SK-N-SH (cell line): ENCODE measurements around the gene JAG1. TPM values are rescaled to one million over a fixed set of nuclear protein-coding genes. Genes with fewer than 3 reads are reported as not detected.

Experiments used
- CTCF ChIA-PET: fragments of 300-600, 350-600 bp; formaldehyde crosslinking; extraction: SDS; loops from one replicate; lab custom pipeline; 2021; lab: Yijun Ruan, JAX
- POLR2A ChIA-PET: fragments of 350-600 bp; sonication (Branson Sonifier 250); formaldehyde crosslinking; extraction: SDS; loops from one replicate; lab custom pipeline; 2020; ENCODE audit warnings: antibody characterized with exemption, inconsistent platforms; lab: Yijun Ruan, JAX
- DNase-seq: peaks from one replicate; pipeline ENCODE4 v3.0.0; 2012
- H2AFZ ChIP-seq: fragments of 200-600 bp; sonication (generic); 2 replicates; pipeline ENCODE4 v1.8.1; 2016; ENCODE audit warnings: antibody characterized with exemption, mild to moderate bottlenecking, low read depth
- H3F3A ChIP-seq: fragments of 200-600 bp; sonication (generic); replicated peaks from 2 replicates; pipeline ENCODE3; 2016; ENCODE audit warnings: antibody characterized with exemption, mild to moderate bottlenecking; ENCODE audit not compliant: insufficient read depth
- H3K27ac ChIP-seq, 2 experiments: fragments of 200-500 bp in 1 of 2; fragments of 200-600 bp in 1 of 2; sonication (Bioruptor generic) in 1 of 2; sonication (generic), shearing (Covaris generic) in 1 of 2; 2 replicates each; pipeline versions ENCODE4 v1.5.1 to v1.6.1; 2014 to 2016; ENCODE audit warnings: low read depth in 2 of 2, inconsistent platforms in 1 of 2, low read length in 1 of 2, mild to moderate bottlenecking in 1 of 2, mixed read lengths in 1 of 2
- H3K27me3 ChIP-seq: fragments of 200-600 bp; sonication (generic), shearing (Covaris generic); 2 replicates; pipeline ENCODE4 v1.6.1; 2016; ENCODE audit warnings: mixed run types; ENCODE audit not compliant: insufficient read depth
- H3K36me3 ChIP-seq, 2 experiments: fragments of 200-500 bp in 1 of 2; fragments of 200-600 bp in 1 of 2; sonication (Bioruptor generic) in 1 of 2; sonication (generic) in 1 of 2; replicated peaks in 1 of 2; 2 replicates each; pipeline versions ENCODE3 to v1.5.1; 2014 to 2016; ENCODE audit warnings: low read length in 1 of 2, mild to moderate bottlenecking in 1 of 2; ENCODE audit not compliant: insufficient read depth in 2 of 2, control insufficient read depth in 1 of 2
- H3K4me1 ChIP-seq, 2 experiments: fragments of 200-500 bp in 1 of 2; fragments of 200-600 bp in 1 of 2; sonication (Bioruptor generic) in 1 of 2; sonication (generic), shearing (Covaris generic) in 1 of 2; 2 replicates each; pipeline versions ENCODE4 v1.5.1 to v1.6.1; 2014 to 2016; ENCODE audit warnings: low read depth in 1 of 2, low read length in 1 of 2, mixed run types in 1 of 2; ENCODE audit not compliant: insufficient read depth in 2 of 2, control insufficient read depth in 1 of 2
- H3K4me2 ChIP-seq: fragments of 200-600 bp; sonication (generic), shearing (Covaris generic); 2 replicates; pipeline ENCODE4 v1.6.1; 2017; ENCODE audit warnings: mixed run types
- H3K4me3 ChIP-seq, 2 experiments: fragments of 200-500 bp in 1 of 2; fragments of 200-600 bp in 1 of 2; sonication (Bioruptor generic) in 1 of 2; sonication (generic), shearing (Covaris generic) in 1 of 2; 2 replicates each; pipeline versions ENCODE4 v1.5.1 to v1.8.1; 2014 to 2016; ENCODE audit warnings: low read depth in 2 of 2, inconsistent platforms in 1 of 2, low read length in 1 of 2, mild to moderate bottlenecking in 1 of 2, mixed read lengths in 1 of 2, moderate library complexity in 1 of 2
- H3K79me2 ChIP-seq: fragments of 200-600 bp; sonication (generic); 2 replicates; pipeline ENCODE4 v1.8.1; 2017; ENCODE audit warnings: mild to moderate bottlenecking; ENCODE audit not compliant: insufficient read depth
- H3K9ac ChIP-seq: fragments of 200-600 bp; sonication (generic); 2 replicates; pipeline ENCODE4 v1.6.1; 2017; ENCODE audit warnings: mixed run types
- H3K9me2 ChIP-seq: fragments of 200-600 bp; sonication (generic); 2 replicates; pipeline ENCODE4 v1.6.1; 2017; ENCODE audit warnings: mixed run types
- H3K9me3 ChIP-seq: fragments of 200-600 bp; sonication (generic); 2 replicates; pipeline ENCODE4 v1.6.1; 2017; ENCODE audit warnings: mixed run types, mild to moderate bottlenecking, moderate library complexity
- H4K20me1 ChIP-seq: fragments of 200-600 bp; sonication (generic); 2 replicates; pipeline ENCODE4 v1.6.1; 2017; ENCODE audit warnings: mild to moderate bottlenecking, mixed run types; ENCODE audit not compliant: insufficient read depth
- FOXM1 ChIP-seq: IDR thresholded peaks from 2 replicates; pipeline ENCODE4 v1.4.0; 2012; ENCODE audit warnings: low read depth, mild to moderate bottlenecking
- GATA2 ChIP-seq: sonication (generic); formaldehyde crosslinking; IDR thresholded peaks from 2 replicates; pipeline ENCODE4 v1.5.0; 2020; ENCODE audit warnings: mild to moderate bottlenecking, missing genetic modification reagents
- JUND ChIP-seq: IDR thresholded peaks from 2 replicates; pipeline ENCODE4 v1.4.0; 2012
- SIN3A ChIP-seq: IDR thresholded peaks from 2 replicates; pipeline ENCODE4 v1.6.1; 2012; ENCODE audit warnings: low read depth, mild to moderate bottlenecking, low read length, moderate library complexity, borderline replicate concordance
- YY1 ChIP-seq: IDR thresholded peaks from 2 replicates; pipeline ENCODE4 v1.4.0; 2012; ENCODE audit warnings: low read depth, mild to moderate bottlenecking
- WGBS: methylation state at CpG from one replicate; pipeline ENCODE4 v1.1.6; 2017; ENCODE audit warnings: low lambda C conversion rate; 5-methylcytosine and 5-hydroxymethylcytosine counted together
- polyA plus RNA-seq, 3 experiments: library from polyadenylated mRNA; depleted of rRNA; stranded (reverse); fragments of >200 nt; gene quantifications; 2 replicates each; pipeline ENCODE4 v1.2.3, GENCODE V29; 2012
- TF ChIP-seq, protein P1 (sequence below): fragments of 150-350 bp; IDR thresholded peaks from 2 replicates; pipeline ENCODE4 v1.6.1; 2016; ENCODE audit warnings: mild to moderate bottlenecking, low read depth, low read length
- TF ChIP-seq, protein P2 (sequence below): IDR thresholded peaks from 2 replicates; pipeline ENCODE4 v1.4.0; 2012; ENCODE audit warnings: low read depth, borderline replicate concordance
- TF ChIP-seq, protein P3 (sequence below): fragments of 150-350 bp; IDR thresholded peaks from 2 replicates; pipeline ENCODE4 v1.6.1; 2017; ENCODE audit warnings: antibody characterized with exemption, low read length, low read depth, borderline replicate concordance
- TF ChIP-seq, protein P4 (sequence below): fragments of 200-600 bp; sonication (generic); IDR thresholded peaks from 2 replicates; pipeline ENCODE4 v1.6.1; 2017; ENCODE audit warnings: antibody characterized with exemption, mild to moderate bottlenecking, moderate library complexity

JAG1 gene
- polyA plus RNA-seq, 1 of the 3 experiments (the other 2 are of a cell fraction): 6.0 TPM

DNA sequence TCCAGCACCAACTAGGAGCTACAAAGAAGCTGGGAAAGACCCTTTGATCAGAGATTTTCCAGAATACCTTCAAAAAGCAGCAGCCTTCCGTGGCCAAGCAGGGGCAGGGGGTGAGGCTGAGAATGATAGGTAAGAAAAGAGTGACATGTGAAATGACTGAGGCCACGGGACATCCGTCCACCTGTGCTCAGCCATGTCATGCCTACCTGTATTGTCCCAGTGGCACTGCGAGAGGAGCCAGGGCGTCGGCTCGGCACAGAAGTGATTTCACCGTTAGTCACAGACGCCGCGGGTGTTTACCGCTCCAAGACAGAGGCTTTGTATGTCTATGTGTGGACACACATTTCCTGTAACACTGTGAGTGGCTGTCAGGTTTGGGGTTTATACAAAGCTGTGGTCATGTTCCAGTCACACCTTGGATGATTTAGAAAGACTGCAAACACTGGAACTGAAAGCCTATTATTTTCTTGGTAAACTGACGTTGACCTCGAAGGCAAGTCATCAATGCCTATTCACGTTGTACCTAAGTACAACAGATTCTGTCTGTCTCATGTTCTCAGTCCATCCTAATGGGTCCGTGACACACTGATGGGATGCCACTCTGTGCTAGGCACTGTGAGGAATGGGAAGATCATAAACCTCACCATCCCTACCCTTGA lies 32.1 kb upstream of the JAG1 start:
- H3K9me3 ChIP-seq: no peaks in the 10 kb centered on the region
- POLR2A ChIA-PET: no interaction called here
- H3K4me3 ChIP-seq: no peak overlapping the region
- TF ChIP-seq GATA2 (CRISPR knock-in tag): no peak
- TF ChIP-seq, protein P1, sequence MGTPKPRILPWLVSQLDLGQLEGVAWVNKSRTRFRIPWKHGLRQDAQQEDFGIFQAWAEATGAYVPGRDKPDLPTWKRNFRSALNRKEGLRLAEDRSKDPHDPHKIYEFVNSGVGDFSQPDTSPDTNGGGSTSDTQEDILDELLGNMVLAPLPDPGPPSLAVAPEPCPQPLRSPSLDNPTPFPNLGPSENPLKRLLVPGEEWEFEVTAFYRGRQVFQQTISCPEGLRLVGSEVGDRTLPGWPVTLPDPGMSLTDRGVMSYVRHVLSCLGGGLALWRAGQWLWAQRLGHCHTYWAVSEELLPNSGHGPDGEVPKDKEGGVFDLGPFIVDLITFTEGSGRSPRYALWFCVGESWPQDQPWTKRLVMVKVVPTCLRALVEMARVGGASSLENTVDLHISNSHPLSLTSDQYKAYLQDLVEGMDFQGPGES: no peak
- TF ChIP-seq YY1: no peak
- TF ChIP-seq FOXM1: no peak
- TF ChIP-seq, protein P2, sequence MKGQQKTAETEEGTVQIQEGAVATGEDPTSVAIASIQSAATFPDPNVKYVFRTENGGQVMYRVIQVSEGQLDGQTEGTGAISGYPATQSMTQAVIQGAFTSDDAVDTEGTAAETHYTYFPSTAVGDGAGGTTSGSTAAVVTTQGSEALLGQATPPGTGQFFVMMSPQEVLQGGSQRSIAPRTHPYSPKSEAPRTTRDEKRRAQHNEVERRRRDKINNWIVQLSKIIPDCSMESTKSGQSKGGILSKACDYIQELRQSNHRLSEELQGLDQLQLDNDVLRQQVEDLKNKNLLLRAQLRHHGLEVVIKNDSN: no peak
- no peak for TF ChIP-seq JUND
- TF ChIP-seq, protein P3, sequence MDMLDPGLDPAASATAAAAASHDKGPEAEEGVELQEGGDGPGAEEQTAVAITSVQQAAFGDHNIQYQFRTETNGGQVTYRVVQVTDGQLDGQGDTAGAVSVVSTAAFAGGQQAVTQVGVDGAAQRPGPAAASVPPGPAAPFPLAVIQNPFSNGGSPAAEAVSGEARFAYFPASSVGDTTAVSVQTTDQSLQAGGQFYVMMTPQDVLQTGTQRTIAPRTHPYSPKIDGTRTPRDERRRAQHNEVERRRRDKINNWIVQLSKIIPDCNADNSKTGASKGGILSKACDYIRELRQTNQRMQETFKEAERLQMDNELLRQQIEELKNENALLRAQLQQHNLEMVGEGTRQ: no peak
- CTCF ChIA-PET: interaction anchor here (1.0 kb wide), 1 partner anchor 34 kb away, joined by 3 read pairs; no protein-coding TSS in a partner anchor
- H3K36me3 ChIP-seq: no peaks in the 10 kb centered on the region
- H3K27me3 ChIP-seq: no peaks in the 10 kb centered on the region
- H2AFZ ChIP-seq: no peak overlapping the region
- peaks cover 5 to 10% of the 10 kb centered on the region in 2 experiments; a peak in 2 of 4 replicates for H3K4me1 ChIP-seq
- no peak overlapping the region for H3K4me2 ChIP-seq
- H3K79me2 ChIP-seq: no peaks in the 10 kb centered on the region
- 65% methylated on average over 15 of the region's 16 CpGs for WGBS
- no peaks in the 10 kb centered on the region for H4K20me1 ChIP-seq
- no peaks in the 10 kb centered on the region for H3F3A ChIP-seq
- H3K9ac ChIP-seq: no peak overlapping the region
- no peaks in the 10 kb centered on the region for H3K9me2 ChIP-seq
- H3K27ac ChIP-seq: no peak overlapping the region
- no peak for DNase-seq

DNA sequence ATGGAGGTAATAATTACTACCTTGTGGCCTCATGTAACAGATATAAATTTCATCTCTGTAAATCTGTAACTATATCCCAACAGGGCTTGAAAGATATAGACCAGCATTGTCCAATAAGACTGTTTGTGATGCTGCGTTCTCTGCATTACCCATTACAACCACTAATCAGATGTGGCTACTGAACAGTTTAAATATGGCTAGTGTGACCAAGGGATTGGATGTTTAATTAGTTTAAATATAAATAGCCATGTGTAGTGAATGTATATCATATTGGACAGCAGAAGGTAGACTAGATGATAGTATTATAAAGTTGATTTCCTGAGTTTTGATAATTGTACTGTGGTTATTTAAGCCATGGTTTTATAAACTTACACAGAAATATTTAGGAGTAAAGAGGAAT lies 27.8 kb upstream of the JAG1 start:
- Histone ChIP-seq H3K4me1 (no peaks in the 10 kb centered on the region; a peak in 1 of 4 replicates), H3K27ac (no peak overlapping the region), H3F3A (no peaks in the 10 kb centered on the region), H3K27me3 (no peaks in the 10 kb centered on the region), H3K4me2 (no peak overlapping the region), H4K20me1 (no peaks in the 10 kb centered on the region), H3K4me3 (no peak overlapping the region), H3K79me2 (no peaks in the 10 kb centered on the region), H3K9me2 (no peaks in the 10 kb centered on the region), H3K9me3 (no peaks in the 10 kb centered on the region), H3K9ac (no peak overlapping the region), H3K36me3 (no peaks in the 10 kb centered on the region), H2AFZ (no peak overlapping the region)
- WGBS: 92% methylated on average over 1 of the region's 1 CpG
- CTCF ChIA-PET: no interaction called here
- no peak for DNase-seq
- POLR2A ChIA-PET: no interaction called here
- TF ChIP-seq SIN3A: no peak
- TF ChIP-seq, protein P4, sequence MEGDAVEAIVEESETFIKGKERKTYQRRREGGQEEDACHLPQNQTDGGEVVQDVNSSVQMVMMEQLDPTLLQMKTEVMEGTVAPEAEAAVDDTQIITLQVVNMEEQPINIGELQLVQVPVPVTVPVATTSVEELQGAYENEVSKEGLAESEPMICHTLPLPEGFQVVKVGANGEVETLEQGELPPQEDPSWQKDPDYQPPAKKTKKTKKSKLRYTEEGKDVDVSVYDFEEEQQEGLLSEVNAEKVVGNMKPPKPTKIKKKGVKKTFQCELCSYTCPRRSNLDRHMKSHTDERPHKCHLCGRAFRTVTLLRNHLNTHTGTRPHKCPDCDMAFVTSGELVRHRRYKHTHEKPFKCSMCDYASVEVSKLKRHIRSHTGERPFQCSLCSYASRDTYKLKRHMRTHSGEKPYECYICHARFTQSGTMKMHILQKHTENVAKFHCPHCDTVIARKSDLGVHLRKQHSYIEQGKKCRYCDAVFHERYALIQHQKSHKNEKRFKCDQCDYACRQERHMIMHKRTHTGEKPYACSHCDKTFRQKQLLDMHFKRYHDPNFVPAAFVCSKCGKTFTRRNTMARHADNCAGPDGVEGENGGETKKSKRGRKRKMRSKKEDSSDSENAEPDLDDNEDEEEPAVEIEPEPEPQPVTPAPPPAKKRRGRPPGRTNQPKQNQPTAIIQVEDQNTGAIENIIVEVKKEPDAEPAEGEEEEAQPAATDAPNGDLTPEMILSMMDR: peak; percentile 18; the same call in 1 of the 2 replicates
